Ovary (tissue), 3 donors: ENCODE data around the gene MYMX.
A peak's percentile ranks its signal among the peaks of the same experiment; 100 is the strongest.

ENCODE experiments used
- EP300 ChIP-seq: sonication (generic); formaldehyde crosslinking; IDR thresholded peaks from one replicate; pipeline ENCODE4 v1.6.1; 2017; ENCODE audit warnings: antibody characterized with exemption
- TF ChIP-seq, protein P1 (sequence below), 3 donors: fragments of 450-650 bp in 2 of 3; fragments of 200-600 bp in 1 of 3; IDR thresholded peaks; one replicate each; pipeline versions ENCODE4 v1.5.1 to v1.8.0; 2016 to 2022; ENCODE audit warnings: antibody characterized with exemption in 3 of 3, mild to moderate bottlenecking in 1 of 3
- donor health status: DM: no; HTN: no; CAD: no.

- TF ChIP-seq, protein P1, sequence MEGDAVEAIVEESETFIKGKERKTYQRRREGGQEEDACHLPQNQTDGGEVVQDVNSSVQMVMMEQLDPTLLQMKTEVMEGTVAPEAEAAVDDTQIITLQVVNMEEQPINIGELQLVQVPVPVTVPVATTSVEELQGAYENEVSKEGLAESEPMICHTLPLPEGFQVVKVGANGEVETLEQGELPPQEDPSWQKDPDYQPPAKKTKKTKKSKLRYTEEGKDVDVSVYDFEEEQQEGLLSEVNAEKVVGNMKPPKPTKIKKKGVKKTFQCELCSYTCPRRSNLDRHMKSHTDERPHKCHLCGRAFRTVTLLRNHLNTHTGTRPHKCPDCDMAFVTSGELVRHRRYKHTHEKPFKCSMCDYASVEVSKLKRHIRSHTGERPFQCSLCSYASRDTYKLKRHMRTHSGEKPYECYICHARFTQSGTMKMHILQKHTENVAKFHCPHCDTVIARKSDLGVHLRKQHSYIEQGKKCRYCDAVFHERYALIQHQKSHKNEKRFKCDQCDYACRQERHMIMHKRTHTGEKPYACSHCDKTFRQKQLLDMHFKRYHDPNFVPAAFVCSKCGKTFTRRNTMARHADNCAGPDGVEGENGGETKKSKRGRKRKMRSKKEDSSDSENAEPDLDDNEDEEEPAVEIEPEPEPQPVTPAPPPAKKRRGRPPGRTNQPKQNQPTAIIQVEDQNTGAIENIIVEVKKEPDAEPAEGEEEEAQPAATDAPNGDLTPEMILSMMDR (IDR thresholded peaks at IDR 0.05): peak in 1 of 3 donors; percentile 7
- no peak for TF ChIP-seq EP300
Observed at GRCh38 chr6:44245912-44246662, 29.4 kb downstream of the MYMX start.
